Measurements from ENCODE around the gene AVPR2.

AVPR2 gene

GRCh38 chrX:153903991-153904957 lies at the start of gene AVPR2:
Gene AVPR2, plus strand, starts transcription at chrX:153904673. Its CDS starts 473 bp downstream, at chrX:153905146.
- DNase-seq = no peak

GRCh38 chrX:153854702-153855101 lies 49.8 kb upstream of the AVPR2 start:
- DNase-seq = no peak

DNA sequence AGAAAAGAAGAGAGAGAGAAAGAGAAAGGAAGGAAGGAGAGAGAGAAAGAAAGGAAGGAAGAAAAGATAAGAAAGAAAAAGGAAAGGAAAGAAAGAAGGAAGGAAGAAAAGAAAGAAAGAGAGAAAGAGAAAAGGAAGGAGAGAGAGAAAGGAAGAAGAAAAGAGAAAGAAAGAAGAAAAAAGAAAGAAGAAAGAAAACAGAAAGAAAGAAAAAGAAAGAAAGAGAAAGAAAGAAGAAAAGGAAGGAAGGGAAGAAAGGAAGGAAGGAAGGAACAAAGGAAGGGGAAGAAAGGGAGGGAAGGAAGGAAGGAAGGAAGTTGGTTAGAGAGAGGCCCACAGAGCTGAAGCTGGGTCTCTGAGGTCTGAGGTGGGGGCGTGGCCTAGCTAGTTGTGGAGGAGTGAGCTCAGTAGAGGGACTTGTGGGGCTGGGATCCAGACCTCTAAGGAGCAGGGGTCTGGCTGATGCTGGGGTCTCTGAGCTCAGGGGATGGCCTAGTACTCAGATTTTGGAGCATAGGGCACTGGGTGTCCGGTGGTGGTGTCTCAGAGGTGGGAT lies 47.0 kb upstream of the AVPR2 start:
- DNase-seq = no peak

- no peak for DNase-seq
Measured at GRCh38 chrX:153861151-153861550, 43.3 kb upstream of the AVPR2 start.

DNA sequence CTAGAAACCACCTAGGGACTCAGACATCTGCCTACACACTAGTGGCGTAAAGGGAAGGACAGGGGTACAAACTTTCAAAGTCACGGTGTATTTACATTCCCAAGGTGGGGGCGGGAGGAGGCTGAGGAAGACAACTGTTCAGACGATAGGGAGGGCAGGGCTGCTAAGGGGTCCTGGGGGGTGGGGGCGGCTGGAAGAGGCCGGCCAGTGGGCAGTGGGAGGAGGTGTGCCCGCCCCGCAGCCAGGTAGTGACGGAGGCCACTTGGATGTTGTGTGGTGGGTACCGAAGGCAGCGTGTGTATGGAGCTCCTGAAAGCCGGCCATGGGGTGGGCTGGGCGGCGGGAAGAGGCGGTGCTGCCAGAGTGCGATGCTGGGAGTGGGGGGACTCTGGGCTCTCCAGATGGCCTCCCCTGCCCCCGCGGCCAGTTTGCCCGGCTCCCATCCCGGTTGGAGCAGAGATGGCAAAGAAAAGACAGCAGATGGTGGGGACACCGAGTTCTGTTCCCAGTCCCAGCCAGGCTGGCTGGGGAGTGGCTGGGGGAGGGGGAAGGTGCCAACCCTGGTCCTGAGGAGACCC lies 42.7 kb upstream of the AVPR2 start:
- no peak for DNase-seq

DNA sequence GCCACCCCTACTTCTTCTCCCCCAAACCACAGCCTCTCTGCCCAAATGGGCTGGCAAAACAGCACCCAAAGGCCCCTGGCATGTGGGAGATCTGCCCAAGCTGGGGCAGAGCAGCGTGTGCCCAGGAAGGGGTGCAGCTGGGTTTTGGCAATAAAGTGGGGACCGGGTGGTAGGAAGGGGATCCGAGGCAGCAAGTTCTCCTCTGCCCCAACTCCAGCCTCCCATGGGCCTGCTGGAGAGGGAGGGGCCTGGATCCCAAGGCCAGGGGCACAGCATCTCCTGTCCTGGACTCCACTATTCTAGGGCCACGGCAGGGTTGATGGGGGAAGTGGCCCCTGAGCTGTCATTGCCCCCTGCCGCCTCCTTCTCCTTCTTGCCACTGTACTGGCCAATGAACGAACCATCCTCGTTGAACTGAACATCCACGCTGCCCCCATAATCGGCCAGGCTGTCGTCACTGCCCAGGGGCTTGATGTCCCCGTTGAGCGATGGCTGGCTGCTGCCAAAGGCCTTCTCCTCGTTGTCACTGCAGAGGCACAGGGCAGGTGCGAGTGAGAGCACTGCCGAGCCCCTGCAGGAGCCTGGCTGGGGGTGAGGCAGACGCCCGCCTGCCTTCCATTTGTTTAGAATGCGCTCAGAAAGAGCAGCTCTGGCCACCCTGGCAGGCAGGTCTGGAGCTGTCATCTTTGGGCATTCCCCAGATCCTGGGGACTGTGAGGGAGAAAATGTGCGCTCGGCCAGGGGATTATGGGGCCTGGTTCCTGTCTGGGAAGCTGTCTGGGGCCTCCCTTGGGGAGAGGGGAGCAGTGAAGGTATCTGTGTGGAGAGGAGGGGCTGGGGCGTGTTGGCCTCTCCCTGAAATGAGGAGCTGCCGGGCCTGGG lies 41.9 kb upstream of the AVPR2 start:
- no peak for DNase-seq

GRCh38 chrX:153863251-153863991 lies 41.1 kb upstream of the AVPR2 start:
- DNase-seq = no peak

DNA sequence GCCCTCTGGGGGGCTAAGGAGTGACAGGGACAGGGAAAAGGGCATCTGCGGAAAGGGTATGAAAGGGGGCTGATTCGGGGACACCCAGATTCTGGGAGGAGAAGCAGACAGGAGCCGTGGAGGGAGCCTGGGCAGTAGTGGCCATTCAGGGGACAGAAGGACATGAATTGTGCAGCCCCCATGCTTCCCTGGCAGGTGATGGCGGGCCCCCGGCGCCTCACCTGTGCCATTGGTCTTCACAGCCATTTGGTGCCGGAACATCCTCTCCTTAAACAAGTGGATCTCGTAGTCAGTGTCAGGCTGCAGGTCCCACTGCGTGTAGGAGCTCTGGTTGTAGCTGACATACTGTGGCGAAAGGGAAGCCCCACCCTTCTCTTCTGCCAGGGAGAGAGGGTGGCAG lies 40.4 kb upstream of the AVPR2 start:
- no peak for DNase-seq

- DNase-seq = no peak
Measured at GRCh38 chrX:153864561-153865320, 39.7 kb upstream of the AVPR2 start.

- DNase-seq = no peak
Measured at GRCh38 chrX:153865321-153865580, 39.2 kb upstream of the AVPR2 start.

DNA sequence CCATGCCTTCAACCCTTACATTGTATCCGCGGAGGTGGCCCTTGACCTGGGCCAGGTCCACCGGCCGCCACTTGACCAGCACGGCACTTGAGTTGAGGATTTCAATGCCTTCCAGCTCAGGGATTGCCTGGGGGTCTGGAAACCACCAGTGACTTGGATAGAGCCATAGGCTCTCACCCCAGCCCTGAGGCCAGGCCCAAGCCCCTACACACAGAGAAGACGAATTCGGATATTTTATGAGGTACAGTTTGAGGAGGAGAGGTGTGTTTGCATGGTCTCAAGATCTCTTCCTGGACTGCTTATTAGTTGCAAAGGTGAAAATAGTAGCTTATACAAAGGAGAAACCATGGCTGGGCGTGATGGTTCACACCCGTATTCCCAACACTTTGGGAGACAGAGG lies 38.8 kb upstream of the AVPR2 start:
- DNase-seq = no peak

- DNase-seq = no peak
Measured at GRCh38 chrX:153866302-153867019, 38.0 kb upstream of the AVPR2 start.

GRCh38 chrX:153867139-153867538 lies 37.3 kb upstream of the AVPR2 start:
- no peak for DNase-seq

- no peak for DNase-seq
Measured at GRCh38 chrX:153867671-153868070, 36.8 kb upstream of the AVPR2 start.

GRCh38 chrX:153868576-153869472 lies 35.6 kb upstream of the AVPR2 start:
- DNase-seq = no peak

- DNase-seq = no peak
Measured at GRCh38 chrX:153869473-153870287, 34.8 kb upstream of the AVPR2 start.

- no peak for DNase-seq
Measured at GRCh38 chrX:153870288-153870690, 34.2 kb upstream of the AVPR2 start.

DNA sequence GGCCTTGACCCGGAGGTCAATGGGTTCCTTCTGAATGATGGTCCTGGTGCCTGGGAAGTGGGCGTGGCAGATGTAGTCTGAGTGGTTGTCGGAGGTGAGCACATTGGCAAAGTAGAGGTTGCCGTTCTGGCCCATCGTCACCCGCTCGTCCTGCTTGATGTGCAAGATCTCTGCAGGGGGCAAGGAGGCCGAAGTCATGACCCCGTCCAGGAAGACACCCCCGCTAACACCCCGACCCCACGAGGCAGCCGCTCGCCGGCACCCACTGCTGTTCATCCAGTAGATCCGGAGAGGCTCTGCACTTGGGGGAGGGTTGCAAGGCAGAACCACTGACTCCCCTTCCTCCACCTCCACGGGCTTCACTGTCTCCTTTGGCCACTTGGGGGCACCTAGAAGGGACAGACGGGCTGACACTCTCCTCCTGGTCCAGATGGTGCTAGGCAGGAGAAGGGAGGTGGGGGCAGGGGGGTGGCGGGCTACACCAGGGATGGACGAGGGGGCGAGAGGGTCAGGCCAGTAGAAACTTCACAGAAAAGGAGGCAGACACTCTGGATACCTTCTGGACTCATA lies 33.6 kb upstream of the AVPR2 start:
- DNase-seq = no peak

- no peak for DNase-seq
Measured at GRCh38 chrX:153871451-153871850, 33.0 kb upstream of the AVPR2 start.

All from DMS79 (cell line).